ENCODE measurements around the gene PRUNE2.
A peak's percentile ranks its signal among the peaks of the same experiment; 100 is the strongest.

PRUNE2 gene

DNA sequence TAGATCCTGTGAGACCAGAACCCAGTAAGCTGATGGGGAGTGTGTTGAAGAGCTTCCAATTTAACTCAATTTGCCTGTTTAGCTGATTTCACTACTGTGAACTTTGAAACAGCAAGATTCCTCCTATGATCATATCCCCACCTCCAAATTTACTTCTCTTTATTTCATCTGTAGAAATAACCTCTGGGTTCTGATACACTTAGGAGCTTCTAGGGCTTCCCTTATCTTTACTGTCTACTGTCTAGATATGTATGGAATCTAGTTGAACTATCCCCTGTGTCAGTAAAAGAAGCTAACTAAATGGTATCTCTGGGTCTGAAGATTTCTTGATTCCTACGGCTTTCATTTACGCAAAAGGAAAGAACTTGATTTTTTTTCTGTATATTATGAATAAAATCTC is 330.2 kb downstream of the PRUNE2 start:
- POLR2A ChIA-PET, result interaction anchor here (0.6 kb wide), 1 partner anchor 359 kb away, joined by 8 read pairs; no protein-coding TSS in a partner anchor

DNA sequence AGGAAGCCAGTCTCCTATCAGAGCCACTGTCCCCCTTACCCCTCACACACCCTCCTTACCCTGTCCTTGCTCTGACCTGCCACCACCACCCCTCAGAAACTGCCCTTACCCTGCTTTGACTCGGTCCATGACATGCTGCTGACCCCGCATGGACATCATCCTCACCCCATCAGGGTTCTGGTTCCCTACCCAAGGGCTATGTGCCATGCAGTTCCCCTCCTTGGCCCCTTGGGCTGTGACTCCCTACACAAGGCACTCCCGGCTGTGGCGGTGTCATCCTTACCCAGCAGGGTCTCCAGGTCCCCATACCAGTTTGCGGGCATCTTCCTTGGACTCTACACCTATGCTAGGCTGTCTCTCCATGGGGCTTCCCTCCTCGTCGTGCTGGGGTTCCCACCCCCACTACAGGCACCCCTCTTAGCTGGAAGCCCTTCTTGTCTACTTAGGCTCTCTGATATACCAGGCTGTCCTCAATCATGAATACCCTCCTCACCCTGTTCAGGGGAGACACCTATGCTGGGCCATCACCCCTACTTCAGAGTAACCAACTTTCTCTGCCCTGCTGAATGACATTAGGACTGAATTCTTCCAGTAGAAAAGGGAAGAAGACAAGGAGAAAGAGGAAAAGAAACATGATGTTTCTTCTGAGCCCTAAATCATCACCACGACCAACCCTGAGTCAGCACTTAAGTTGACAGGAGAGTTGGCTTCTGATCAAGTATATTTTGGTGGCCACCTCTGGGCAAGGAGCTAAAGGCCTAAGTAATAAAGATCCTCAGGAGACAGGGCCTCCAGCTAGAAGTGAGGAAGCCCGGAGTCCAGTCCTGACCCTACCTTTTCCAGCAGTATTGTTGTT is 331.8 kb downstream of the PRUNE2 start:
- DNase-seq (ENCODE audit: extremely low spot score), result no peak
- ChIA-PET POLR2A (no interaction called here), CTCF (interaction anchor here (0.8 to 3.3 kb wide), 3 partner anchors 10 to 68 kb away, joined by 3 to 12 read pairs (median 4); no protein-coding TSS in a partner anchor)
- TF ChIP-seq, protein P1, sequence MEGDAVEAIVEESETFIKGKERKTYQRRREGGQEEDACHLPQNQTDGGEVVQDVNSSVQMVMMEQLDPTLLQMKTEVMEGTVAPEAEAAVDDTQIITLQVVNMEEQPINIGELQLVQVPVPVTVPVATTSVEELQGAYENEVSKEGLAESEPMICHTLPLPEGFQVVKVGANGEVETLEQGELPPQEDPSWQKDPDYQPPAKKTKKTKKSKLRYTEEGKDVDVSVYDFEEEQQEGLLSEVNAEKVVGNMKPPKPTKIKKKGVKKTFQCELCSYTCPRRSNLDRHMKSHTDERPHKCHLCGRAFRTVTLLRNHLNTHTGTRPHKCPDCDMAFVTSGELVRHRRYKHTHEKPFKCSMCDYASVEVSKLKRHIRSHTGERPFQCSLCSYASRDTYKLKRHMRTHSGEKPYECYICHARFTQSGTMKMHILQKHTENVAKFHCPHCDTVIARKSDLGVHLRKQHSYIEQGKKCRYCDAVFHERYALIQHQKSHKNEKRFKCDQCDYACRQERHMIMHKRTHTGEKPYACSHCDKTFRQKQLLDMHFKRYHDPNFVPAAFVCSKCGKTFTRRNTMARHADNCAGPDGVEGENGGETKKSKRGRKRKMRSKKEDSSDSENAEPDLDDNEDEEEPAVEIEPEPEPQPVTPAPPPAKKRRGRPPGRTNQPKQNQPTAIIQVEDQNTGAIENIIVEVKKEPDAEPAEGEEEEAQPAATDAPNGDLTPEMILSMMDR (IDR thresholded peaks at IDR 0.05; ENCODE audit: control extremely low read depth, extremely low read depth, low read depth, missing control alignments), result no peak

More for the DNA sequence above, 330.2 kb downstream of the PRUNE2 start:
- CTCF ChIA-PET, result interaction anchor here (0.8 to 3.3 kb wide), 12 partner anchors 8 to 131 kb away, joined by 3 to 12 read pairs (median 4); partner anchors contain the start of gene GCNT1
- TF ChIP-seq, protein P1 (IDR thresholded peaks at IDR 0.05; ENCODE audit: control extremely low read depth, extremely low read depth, low read depth, missing control alignments), result no peak
- no peak for DNase-seq (ENCODE audit: extremely low spot score)

DNA sequence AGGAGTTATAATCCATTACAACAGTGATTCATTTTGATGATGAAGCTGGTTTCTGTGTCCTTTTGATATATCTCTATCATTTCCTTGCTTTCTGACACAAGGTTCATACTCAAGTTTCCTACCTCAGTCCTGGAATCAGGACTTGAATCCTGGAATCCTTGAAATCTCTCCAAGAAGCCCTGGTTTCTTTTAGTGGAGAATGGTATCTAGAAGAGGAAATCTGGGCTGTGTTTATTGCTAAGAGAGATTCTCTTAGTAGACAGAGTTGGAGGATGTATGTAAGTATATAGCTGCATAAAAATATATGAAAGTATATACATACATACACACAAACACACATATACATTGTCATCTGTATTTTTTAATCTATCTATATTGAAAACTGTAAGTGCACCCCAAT is 332.5 kb downstream of the PRUNE2 start:
- CTCF ChIA-PET, result interaction anchor here (0.8 kb wide), 1 partner anchor 68 kb away, joined by 3 read pairs; no protein-coding TSS in a partner anchor
- TF ChIP-seq, protein P1 (IDR thresholded peaks at IDR 0.05; ENCODE audit: control extremely low read depth, extremely low read depth, low read depth, missing control alignments), result no peak
- no peak for DNase-seq (ENCODE audit: extremely low spot score)
- POLR2A ChIA-PET, result no interaction called here

DNA sequence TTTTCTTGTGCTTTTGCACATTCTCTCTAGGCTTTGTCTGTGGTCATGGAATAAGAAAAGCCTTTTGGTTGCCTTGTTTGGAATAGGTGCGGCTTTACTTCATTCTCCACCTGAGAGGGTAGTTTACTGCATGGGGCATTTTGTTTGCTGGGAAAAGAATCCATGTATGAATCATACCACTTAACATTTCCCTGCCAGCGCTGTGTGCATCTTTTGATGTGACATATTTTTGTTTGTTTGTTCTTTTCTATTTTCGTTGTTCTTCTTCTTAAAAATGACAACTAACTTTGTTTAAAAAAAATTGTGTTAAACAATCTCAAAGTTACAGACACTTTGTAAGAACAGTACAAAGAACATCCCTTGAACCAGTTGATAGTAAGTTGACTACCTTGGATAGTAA is 333.8 kb downstream of the PRUNE2 start:
- CTCF ChIA-PET, result no interaction called here
- TF ChIP-seq, protein P1 (IDR thresholded peaks at IDR 0.05; ENCODE audit: control extremely low read depth, extremely low read depth, low read depth, missing control alignments), result no peak
- DNase-seq (ENCODE audit: extremely low spot score), result no peak
- POLR2A ChIA-PET, result no interaction called here

DNA sequence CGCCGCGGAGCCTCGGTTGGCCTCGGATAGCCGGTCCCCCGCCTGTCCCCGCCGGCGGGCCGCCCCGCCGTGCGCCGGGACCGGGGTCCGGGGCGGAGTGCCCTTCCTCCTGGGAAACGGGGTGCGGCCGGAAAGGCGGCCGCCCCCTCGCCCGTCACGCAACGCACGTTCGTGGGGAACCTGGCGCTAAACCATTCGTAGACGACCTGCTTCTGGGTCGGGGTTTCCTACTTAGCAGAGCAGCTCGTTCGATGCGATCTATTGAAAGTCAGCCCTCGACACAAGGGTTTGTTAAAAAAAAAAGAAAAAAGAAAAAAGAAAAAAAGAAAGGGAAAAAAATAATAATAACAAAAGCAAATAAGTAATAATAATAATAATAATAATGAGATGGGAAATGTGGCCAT is 334.2 kb downstream of the PRUNE2 start:
- ChIA-PET POLR2A (no interaction called here), CTCF (no interaction called here)
- TF ChIP-seq, protein P1 (IDR thresholded peaks at IDR 0.05; ENCODE audit: control extremely low read depth, extremely low read depth, low read depth, missing control alignments), result no peak
- DNase-seq (ENCODE audit: extremely low spot score), result no peak

DNA sequence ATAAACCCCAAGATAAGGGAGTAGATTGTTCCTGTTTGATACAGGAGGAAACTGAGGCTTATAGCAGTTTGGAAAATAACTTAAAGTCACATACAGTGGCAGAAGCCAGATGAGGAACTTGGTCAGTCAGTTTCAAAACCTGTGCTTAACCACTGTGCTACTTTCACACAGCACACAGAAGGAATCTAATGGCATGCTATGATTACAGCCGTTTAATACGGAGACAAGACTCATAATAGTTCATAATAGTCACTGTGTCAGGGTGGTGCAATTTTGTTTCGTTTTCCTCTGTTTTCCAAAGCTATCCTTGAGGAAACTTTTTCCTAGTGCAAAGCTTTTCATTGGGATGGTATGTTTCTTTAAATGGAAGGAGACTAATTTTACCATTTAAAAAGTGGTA is 334.6 kb downstream of the PRUNE2 start:
- DNase-seq (ENCODE audit: extremely low spot score), result peak; percentile 54
- POLR2A ChIA-PET, result no interaction called here
- TF ChIP-seq, protein P1 (IDR thresholded peaks at IDR 0.05; ENCODE audit: control extremely low read depth, extremely low read depth, low read depth, missing control alignments), result no peak
- CTCF ChIA-PET, result no interaction called here

Data from GM10248 (cell line).